Suprapubic skin (tissue), 4 donors: ENCODE results near the gene DIO3.

Experiments used
- EP300 ChIP-seq: sonication (generic); formaldehyde crosslinking; IDR thresholded peaks from one replicate; pipeline ENCODE4 v1.6.1; 2017; ENCODE audit warnings: antibody characterized with exemption
- POLR2AphosphoS5 ChIP-seq, 3 donors: sonication (generic); formaldehyde crosslinking; IDR thresholded peaks; one replicate each; pipeline ENCODE4 v1.6.1; 2017; ENCODE audit warnings: antibody characterized with exemption in 3 of 3
- TF ChIP-seq, protein P1 (sequence below), 2 donors: fragments of 200-600 bp in 1 of 2; fragments of 450-650 bp in 1 of 2; sonication (generic) in 1 of 2; IDR thresholded peaks; one replicate each; pipeline ENCODE4 v1.5.1; 2016 to 2019; ENCODE audit warnings: antibody characterized with exemption in 2 of 2, mild to moderate bottlenecking in 1 of 2, moderate library complexity in 1 of 2

DNA sequence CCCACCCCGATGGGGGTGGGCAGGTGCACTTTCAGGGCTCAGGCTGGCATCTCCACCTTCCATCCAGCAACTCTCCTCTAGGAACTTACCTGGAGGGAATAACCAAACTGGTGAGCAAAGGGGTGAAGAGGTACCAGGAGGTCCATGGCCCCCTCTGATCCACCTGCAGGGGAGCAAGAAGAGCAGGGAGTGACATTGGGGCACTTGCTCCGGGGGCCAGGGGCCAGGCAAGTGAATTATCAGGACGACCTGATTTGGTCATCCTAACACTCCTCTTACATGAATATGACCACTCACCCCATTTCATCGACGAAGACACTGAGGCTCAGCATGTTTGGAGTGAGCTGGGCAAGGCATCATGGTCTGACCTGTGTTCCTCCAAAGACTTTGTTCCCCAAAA is 6.0 kb downstream of the DIO3 start:
- TF ChIP-seq, protein P1, sequence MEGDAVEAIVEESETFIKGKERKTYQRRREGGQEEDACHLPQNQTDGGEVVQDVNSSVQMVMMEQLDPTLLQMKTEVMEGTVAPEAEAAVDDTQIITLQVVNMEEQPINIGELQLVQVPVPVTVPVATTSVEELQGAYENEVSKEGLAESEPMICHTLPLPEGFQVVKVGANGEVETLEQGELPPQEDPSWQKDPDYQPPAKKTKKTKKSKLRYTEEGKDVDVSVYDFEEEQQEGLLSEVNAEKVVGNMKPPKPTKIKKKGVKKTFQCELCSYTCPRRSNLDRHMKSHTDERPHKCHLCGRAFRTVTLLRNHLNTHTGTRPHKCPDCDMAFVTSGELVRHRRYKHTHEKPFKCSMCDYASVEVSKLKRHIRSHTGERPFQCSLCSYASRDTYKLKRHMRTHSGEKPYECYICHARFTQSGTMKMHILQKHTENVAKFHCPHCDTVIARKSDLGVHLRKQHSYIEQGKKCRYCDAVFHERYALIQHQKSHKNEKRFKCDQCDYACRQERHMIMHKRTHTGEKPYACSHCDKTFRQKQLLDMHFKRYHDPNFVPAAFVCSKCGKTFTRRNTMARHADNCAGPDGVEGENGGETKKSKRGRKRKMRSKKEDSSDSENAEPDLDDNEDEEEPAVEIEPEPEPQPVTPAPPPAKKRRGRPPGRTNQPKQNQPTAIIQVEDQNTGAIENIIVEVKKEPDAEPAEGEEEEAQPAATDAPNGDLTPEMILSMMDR (IDR thresholded peaks at IDR 0.05) = no peak
- TF ChIP-seq POLR2AphosphoS5 (IDR thresholded peaks at IDR 0.05) (no peak), EP300 (no peak)
